VCaP (cell line): ENCODE data around the gene LRFN4.

Source experiments
- H3K27ac ChIP-seq: fragments of 450-650 bp; 2 replicates; pipeline ENCODE4 v1.5.1; 2017
- CTCF ChIP-seq: fragments of 450-650 bp; conservative IDR thresholded peaks from 2 replicates; pipeline ENCODE4 v1.5.1; 2017; ENCODE audit warnings: mild to moderate bottlenecking, moderate library complexity

Gene LRFN4

GRCh38 chr11:66855574-66856495 lies 1.0 kb upstream of the LRFN4 start:
- H3K27ac ChIP-seq = peak overlapping the region; percentile 96
- TF ChIP-seq CTCF = no peak

DNA sequence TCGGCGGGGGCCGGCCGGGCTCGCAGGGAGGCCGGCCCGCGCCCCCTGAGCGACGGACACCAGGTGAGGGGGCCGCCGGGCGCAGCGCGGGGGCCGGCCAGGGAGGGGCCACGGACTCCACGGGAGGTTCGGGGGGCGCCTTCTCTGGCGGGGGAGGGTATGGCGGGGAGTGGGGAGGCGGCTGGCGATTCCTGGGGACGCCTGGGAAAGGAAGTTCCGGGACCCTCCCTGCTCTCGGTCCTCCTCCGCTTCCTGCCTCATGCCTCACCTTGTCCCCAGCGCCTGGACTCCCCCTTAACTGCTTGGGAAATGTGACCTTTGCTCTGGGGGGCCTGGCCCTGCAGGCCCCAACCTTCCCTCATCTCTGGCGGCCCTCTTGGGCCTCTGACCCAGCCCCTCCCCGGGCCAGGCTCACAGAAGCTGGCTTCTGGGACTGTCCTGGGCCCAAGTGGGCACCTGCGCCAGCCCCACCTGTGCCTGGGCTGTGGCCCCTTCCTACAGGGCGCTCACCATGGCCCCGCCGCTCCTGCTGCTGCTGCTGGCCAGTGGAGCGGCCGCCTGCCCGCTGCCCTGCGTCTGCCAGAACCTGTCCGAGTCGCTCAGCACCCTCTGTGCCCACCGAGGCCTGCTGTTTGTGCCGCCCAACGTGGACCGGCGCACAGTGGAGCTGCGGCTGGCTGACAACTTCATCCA lies 516 bp downstream of the LRFN4 start:
- peak overlapping the region; percentile 96 for H3K27ac ChIP-seq
- no peak for TF ChIP-seq CTCF

DNA sequence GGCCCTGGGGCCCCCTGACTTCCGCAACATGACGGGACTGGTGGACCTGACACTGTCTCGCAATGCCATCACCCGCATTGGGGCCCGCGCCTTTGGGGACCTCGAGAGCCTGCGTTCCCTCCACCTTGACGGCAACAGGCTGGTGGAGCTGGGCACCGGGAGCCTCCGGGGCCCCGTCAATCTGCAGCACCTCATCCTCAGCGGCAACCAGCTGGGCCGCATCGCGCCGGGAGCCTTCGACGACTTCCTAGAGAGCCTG lies 992 bp downstream of the LRFN4 start:
- H3K27ac ChIP-seq = peak overlapping the region; percentile 96
- no peak for TF ChIP-seq CTCF

GRCh38 chr11:66858186-66858938 lies 1.5 kb downstream of the LRFN4 start:
- no peak for TF ChIP-seq CTCF
- peak overlapping the region; percentile 96 for H3K27ac ChIP-seq

DNA sequence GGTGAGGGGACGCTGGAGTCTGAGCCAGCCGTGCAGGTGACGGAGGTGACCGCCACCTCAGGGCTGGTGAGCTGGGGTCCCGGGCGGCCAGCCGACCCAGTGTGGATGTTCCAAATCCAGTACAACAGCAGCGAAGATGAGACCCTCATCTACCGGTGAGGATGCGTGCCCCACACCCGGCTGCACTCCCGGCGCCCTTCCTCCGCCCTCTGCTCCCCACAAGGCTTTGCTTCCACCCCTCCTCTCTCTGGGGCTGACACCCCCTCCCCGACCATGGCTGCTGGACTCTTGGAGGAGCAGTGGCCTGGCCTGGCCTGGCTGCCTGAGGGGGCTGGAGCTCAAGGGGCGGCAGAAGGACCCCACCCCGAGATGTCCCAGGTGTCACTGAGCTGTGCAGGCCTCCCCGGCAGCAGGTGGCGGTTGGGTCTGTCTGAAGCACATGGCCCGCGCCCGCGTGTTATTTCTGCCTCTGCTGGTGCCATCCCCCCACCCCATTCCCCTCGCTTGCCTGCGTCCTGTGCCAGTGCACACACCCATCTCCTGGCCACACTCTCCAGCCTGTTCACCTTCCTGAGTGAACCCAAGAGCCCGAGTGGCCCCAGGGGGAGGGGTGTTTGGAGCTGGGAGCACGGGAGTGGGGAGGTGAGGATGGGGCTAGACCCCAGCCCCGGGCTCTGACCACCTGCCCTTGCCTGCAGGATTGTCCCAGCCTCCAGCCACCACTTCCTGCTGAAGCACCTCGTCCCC lies 2.2 kb downstream of the LRFN4 start:
- no peak for TF ChIP-seq CTCF
- H3K27ac ChIP-seq = no peak overlapping the region

DNA sequence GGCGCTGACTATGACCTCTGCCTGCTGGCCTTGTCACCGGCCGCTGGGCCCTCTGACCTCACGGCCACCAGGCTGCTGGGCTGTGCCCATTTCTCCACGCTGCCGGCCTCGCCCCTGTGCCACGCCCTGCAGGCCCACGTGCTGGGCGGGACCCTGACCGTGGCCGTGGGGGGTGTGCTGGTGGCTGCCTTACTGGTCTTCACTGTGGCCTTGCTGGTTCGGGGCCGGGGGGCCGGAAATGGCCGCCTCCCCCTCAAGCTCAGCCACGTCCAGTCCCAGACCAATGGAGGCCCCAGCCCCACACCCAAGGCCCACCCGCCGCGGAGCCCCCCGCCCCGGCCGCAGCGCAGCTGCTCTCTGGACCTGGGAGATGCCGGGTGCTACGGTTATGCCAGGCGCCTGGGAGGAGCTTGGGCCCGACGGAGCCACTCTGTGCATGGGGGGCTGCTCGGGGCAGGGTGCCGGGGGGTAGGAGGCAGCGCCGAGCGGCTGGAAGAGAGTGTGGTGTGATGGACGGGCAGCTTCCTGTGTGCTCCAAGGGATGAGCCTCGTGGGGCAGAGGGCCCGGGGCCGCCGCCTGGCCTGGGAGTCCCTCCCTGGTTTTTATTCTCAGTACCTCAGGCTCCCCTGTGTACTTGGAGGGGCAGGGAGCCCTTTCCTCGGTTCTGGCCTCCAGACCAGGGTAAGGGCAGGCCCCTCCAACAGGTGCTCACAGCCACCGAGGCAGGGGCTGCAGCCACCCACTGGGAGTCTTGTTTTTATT lies 3.0 kb downstream of the LRFN4 start:
- H3K27ac ChIP-seq = no peak overlapping the region
- no peak for TF ChIP-seq CTCF
